HG03378 (cell line): ENCODE measurements around the gene LCP1.

Experiments used
- ATAC-seq: cut with Tn5 transposase; IDR thresholded peaks from one replicate; pipeline ENCODE4 v1.9.1; 2021; ENCODE audit warnings: mild to moderate bottlenecking, moderate library complexity; ENCODE audit not compliant: unreplicated experiment

Gene LCP1

DNA sequence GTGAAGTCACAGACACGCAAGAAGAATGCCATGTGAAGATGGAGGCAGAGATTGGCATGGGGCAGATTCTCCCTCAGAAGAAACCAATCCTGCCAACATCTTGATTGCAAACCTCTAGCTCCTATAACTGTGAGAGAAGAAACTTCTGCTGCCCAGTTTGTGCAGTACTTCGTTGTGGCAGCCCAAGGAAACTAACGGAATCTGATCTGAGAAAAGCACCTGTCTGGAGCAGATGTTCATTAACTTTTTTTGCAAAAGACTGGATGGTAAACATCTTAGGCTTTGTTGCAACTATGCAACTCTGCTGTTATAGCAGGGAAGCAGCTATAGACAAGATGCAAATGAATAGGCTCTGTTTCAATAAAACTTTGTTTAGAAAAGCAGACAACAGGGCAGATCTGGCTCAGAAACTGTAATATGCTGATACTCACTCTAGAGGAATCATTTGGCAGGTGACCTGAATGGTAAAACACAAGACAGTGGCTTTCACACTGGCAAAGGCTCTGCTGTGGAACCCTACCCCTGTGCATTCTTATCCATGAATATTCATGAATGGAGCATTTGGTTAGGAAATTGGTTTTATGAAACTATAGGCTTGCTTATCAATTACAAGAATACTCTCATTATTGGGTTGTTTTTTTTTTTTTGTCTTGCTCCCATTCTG is 51.9 kb downstream of the LCP1 start:
- no peak for ATAC-seq

DNA sequence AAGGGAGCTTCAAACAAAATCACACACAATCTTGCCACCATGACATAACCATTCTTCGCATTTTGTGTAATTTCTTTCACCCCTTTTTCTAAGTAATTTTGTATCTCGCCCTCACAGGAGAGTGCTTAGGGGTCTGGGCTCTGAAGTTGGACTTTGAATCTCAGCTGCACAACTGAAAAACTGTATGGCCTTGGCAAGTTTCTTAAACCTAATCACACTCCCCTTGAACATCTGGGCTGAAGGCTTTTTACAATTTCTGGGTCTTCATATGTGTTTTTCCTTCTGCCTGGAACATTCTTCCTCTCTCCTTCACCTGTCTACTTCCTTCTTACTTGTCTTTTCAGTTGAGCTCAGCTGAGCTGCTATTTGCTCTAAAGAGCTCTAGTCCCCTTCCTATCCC is 52.9 kb downstream of the LCP1 start:
- no peak for ATAC-seq

DNA sequence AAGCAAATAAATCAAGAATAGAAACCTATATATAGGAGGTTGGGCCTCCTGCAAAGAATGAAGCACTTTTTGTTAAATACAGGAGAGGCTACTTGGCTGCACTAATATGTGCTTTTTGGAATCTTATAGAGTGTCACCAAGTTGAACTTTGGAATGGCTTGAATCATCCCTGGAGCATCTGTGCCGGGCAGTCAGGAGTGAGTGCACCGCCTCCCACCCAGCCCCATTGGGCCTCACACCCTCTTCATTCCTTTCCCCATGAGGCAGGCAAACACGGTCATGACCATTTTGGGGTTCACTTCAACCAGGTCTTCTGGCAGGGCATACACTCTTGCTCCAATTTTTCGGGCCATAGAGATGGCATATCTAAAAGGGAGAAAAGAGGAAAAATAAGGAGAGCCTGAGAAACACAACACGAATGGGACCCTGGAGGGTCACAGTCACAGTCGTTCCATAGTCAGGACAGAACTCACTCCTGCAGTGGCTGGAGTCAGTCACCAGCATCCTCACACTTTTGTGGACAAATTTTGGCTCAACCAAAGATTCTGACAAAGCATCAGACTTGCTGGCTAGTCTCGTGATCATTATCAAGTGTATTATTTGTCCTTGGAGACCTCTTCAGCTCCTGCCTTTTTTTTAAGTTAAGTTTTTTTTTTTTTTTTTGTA is 54.5 kb downstream of the LCP1 start:
- no peak for ATAC-seq

DNA sequence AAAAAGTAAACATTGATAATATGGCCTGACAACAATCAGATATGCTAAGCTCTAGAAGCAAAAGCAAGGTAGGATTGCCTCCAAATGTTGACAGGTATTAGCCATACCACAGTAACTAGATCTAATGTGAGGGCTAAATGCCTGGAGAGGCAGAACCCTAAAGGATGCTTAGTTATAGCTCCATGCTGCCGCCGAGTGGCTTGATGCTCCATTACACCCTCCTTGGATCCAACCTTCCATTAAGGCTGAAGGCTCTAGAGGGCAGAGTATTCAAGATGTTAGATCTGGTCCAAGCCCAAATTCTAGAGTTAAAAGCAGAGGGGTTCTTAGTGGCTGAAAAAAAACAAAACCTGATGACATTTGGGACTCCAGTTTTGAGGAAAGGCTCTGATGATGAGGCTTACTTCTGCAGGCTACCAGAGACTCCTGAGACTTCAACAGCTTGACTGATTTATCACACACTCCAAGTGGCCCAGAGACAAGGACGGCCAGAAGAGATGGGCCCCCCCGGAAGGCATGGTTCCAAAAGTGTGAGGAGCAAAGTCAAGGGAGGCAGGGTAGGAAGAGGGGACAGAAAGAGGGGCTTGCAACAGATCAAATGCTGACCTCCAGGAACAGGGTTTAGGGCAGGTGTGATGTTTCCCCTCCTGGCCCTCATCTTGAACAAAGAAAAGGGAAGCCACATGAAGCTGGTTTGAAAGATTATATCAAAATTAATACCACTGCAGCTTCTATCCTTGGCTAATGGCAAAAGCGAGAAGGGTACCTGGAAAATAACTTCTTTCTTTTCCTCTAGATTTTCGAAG is 55.2 kb downstream of the LCP1 start:
- ATAC-seq = peak; percentile 66

DNA sequence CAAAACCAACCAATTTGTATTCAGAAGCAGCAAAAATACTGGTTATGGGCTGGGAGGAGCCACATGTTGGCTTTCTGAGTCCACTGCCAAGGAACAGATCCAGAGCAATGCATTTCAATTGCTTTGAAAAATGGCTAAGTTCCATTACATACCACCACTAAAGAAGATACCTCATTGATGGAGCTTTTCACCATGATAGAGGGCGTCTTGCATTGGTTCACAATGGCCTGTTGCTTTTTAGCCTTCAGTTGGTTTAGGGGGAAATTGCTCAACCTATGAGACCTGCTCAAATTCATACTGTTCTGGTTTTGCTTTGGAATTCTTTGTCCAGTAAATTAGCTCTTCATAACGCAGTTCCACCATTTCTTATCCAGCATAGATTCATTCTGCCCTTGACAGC is 55.9 kb downstream of the LCP1 start:
- peak; percentile 4 for ATAC-seq

DNA sequence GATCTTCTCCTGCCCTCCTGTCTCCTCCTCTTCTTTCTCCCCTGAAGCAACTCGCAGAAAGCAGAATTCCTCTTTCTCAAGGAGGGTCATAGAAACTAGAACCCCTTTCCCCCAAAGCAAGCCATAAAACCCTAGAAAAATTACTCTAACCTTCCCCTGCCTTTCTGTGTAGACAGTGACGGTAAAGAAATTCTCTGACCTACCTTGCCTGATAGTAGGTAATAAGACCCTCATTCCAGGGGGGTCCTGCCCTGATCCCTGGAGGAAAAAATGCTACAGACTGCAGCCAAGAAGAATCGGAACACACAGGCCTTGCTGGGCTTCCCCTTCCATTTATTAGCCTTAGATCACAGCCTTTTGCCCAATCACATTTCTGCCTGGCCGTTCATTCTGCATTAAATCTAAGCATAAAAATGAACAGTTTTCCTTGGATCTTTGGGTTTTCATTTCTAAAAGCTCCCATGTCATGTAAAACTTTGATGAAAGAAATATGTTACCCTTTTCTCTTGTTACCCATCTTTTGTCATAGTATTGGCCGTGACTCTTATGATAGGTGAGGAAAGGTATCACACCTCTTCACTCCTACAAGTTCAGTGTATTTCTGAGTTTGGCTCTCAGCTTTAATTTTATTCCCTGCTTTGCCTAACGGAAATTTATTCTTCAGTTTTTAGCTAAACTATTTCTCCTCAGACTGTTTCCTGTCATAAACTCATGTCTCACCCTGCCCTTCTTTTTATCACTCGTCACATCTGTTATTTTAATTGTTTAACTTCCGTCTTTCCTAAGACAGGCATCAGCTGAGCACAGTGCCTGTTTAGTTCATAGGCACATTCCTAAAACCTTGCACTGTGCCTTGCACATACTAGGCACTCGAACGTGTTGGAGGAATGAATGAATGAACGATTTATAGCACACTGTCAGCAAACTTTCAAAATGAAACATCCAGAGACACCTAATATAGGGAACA is 56.7 kb downstream of the LCP1 start:
- ATAC-seq = no peak

DNA sequence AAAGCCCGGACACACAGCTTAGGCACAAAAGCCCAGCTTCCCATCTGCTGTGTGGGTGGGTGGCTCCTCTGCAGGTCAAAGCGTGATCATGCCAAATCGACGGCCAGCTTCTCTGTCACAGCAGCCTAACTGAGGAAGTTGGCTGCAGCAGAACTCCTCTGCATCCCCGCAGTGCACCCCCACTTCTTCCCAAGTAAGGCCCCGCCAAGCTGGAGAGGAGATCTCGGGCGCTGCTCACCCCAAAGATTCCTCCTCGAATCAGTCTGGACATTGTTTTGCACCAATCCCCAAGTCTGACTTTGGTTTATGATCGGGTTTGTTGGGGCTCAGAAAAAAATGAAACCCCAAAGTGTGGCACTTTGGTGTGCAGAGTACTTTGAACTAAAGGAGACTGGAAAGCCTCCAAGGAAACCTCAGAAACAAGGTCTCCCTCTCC is 57.4 kb downstream of the LCP1 start:
- no peak for ATAC-seq

DNA sequence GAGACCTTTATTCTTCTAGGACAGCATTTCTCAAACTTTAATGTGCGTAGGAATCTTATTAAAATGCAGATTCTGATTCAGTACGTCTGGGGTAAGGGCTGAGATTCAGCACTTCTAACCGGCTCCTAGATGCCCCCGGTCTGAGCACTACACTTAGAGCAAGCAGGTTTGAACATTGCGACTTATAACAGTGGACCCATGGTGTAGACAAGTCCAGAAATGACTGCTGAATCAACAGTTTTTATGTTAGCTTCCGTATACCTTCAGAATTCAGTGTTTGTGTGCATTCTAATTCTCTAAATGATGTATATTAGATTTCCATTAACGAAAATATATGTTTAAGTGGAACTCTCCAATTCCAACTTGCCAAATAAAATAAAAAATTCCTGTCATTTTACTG is 59.7 kb downstream of the LCP1 start:
- ATAC-seq = no peak

DNA sequence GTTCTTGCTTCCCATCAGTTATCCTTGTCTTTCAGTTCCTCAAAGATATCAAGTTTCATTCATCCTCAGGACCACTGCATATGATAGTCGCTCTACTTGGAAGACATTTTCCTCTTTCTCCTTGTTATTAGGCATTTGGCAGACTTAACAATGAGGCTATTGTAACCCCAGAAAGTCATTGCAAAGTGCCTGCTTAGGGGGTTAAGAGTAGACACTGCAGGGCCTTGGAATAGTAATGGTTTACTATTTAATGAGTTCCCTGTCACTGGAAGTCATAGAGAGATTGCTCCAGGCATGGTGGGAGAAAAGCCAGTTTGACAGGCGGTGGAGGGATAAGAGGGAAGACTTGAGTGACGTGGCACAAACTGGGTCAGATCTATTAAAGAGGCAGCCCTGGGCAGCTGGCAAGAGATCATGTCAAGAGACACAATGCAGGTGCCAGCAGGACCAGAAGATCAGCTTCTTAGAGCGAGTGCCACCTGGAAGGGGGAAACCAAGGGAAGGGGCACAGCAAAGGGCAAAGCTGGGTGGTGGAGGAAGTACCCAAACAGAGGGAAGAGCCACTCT is 60.3 kb downstream of the LCP1 start:
- ATAC-seq = no peak

DNA sequence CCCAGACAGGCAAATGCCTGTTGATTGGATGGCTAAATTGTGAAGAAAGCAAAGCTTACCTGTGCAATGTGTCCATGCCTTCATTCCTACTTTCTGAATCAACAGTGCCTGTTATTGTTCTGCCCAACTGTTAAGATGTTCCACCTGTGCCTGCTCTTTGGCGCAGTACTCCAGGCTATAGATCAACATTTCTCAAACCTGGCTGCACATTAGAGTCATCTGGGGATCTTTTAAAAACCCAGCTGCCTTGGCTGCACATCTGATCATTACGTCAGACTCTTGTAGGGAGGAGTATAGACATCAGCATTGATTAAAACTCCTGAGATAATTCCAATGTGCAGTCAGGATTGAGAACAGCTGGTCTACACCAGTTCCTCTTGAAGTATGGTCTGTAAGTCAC is 60.9 kb downstream of the LCP1 start:
- no peak for ATAC-seq

DNA sequence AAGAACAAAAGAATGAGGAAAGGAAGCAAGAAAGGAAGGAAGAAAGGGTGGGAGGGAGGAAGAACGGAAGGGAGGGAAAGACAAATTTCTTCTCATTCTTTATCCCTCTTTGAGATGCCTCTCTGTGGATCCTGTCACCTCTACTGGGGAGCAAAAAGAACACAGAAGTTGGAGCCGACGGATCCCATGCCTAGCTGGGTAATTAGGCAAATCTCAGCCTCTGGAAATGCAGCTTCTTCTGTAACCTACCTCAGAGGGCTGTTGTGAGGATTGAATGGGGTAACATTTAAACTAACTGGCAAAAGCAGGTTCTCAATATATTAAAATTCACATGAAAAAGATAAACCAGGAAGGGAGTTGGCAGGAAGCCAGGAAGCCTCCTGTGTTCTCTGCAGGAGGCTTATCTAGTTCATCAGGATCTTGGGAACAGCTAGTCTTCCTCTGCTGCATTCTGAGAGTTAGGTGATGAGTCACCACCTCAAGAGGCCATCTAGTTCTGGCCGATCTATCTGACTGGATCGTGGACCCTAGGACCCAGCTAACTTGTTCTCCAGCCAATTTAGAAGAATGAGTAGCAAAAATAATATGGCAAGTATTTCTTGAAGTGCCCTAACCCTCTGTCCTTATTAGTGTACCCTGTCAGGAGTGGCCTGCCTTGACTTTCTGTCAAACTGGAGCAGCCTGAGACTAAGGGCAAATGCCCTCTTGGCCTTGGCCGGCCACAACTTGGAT is 61.9 kb downstream of the LCP1 start:
- no peak for ATAC-seq

DNA sequence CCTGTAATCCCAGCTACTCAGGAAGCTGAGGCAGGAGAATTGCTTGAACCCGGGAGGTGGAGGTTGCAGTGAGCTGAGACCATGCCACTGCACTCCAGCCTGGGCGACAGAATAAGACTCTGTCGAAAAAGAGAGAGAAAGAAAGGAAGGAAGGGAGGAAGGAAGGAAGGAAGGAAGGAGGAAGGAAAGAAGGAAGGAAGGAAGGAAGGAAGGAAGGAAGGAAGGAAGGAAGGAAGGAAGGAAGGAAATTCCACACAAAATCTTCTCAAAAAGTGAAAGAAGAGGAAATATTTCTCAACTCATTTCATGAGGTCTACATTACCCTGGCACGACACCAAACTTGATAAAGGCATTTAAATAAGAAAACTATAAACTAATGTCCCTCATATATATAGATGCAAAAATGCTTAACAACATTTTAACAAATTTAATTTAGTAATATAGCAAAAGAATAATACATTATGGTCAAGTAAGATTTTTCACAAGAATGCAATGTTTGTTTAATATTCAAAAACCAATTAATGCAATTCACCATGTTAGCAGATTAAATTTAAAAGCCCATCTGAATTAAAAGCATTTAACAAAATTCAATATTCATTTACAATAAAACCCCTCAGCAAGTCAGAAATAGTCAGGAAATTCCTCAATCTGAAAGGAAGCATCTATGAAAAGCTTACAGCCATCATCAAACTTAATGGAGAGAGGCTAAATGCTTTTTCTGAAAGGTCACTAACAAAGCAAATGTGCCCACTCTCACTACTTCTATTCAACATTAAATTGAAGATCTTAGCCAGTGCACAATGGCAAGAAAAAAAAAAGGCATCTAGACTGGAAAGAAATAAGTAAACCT is 65.1 kb downstream of the LCP1 start:
- no peak for ATAC-seq

DNA sequence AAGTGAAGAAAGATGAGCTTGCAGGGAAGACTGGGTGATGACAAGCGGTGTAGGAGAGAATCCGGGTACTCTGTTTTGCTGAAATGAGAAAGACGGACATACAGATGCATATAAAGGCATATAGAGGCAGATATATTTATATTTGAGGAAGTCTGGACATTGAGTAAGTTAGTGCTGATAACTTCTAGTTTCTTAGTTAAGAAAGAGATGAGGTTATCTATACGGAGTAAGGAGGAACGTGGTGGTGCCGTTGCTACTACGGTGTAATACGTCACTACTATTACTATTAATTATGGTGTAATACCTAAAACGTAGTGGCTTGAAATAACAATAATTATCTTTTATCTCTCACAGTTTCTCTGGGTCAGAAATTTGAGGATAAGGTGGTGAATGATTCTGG is 67.4 kb downstream of the LCP1 start:
- ATAC-seq = no peak

DNA sequence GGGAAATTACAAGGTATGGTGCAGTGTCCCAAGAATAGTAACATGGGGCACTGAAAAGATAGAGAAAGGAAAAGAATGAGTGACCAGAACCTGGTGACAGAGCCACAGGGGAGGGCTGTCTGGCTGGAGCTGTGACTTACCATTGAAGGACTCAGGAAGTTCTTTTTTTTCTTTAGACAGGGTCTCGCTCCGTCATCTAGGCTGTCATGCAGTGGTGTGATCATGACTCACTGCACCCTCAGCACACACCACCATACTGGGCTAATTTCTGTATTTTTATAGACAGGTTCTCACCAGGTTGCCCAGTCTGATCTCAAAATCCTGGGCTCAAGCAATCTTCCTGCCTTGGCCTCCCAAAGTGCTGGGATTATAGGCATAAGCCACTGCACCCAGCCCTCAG is 68.4 kb downstream of the LCP1 start:
- ATAC-seq = no peak

DNA sequence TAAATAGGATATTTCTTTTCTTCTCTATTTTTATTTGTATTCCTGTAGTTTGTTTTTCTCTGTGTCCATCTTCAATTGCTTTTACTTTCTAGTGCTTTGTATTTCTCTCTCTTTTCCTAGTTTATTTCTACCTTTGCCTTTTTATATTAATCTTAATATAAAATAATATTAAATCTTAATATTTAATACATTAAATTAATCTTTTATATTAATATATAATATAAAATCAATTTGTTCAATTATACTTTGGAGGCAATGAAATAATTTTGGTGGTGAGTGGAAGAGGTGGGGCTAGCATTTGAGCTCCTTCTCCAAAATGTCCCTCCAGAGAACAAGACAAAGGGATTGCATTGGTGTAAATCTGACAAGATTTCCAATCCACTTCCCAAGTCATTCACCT is 70.8 kb downstream of the LCP1 start:
- no peak for ATAC-seq

DNA sequence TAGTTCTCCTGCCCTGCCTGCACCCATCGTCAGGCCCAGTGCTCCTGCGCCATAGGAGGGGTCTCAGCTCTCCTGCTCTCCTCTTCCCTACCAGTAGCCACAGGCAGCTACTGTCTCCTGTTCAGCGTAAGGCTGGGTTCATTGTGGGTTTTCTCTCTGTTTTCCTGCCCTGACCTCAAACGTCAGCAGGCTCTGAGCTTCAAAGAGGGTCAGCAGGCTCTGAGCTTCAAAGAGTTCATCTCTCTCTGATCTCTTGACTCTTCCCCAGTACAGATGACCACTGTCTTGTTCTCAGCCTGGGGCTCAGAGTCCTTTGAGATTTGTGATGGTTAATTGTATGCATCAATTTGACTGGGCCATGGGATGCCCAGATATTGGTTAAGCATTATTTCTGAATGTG is 72.5 kb downstream of the LCP1 start:
- no peak for ATAC-seq

DNA sequence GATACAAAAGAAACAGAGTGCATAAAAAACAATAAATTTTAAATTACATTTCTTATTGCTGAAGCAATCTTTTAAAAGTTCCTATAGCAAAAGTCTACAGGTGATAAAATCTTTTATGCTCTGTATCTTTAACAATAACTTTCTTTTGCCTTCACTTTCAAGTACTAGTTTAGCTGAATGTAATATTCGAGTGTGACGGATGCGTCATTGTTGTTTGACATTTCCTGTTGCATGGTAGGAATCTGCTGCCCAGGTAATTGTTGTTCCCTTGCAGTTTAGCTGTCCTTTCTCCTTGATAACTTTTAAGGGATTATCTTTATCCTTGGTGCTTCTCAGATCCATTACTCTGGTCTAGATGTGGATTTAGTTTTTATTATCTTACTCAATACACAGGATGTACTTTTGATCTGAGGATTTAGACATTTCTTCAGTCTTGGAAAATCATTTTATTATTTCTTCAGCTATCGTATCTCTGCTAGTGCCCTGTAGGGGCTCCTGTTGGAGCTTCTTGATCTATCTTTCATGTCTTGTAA is 75.1 kb downstream of the LCP1 start:
- ATAC-seq = no peak

DNA sequence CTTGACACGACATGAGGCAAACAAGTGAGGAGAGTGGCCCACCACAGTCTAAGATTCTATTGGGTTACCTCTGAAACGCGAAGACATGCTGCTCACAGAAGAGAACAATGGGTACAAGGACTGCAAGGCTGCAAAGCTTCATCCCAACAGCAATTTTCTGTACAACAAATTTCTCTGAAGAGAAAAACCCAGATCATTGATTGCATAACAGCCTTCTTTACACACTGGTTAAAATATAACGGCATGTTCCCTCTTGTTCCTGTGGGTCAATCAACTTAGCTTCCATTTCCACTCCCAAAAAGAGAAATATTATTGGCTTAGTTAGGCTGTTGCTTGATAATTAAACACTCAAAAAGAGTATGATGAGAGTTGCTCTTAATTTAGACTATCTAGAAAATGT is 77.1 kb downstream of the LCP1 start, which contains the start of gene CPB2:
TSS of gene CPB2 (minus strand) at position 166 of the 400 bp plus-strand sequence. CDS start at position 142, 24 bp downstream.
- no peak for ATAC-seq

DNA sequence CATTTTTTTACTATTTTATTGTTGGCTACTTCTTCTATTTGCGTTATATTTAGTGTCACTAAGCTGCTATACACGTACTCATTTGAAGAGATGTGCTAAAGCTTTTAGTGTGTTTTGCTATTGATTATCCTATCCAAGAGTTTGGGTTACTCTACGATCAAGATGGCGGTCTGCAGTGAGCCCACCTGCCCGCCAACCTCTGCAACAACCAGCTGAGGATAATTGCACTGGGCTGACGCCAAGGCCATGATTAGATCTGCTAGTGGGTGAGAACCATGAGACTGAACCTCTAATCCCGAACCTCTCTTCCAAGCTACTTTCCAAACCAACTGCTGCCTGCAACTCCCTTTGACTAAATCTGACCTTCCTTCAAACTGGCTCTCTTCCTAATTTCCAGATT is 78.9 kb downstream of the LCP1 start:
- no peak for ATAC-seq
